Activated T-cell treated with anti-CD3 and anti-CD28 coated beads, Interleukin-2, amount 50 U/mL, for 72 hours (primary cell): ENCODE data around the gene CDK11B. TPM values are rescaled to one million over a fixed set of nuclear protein-coding genes. Genes with fewer than 3 reads are reported as not detected.
"Not testable (repeated sequence)": the region's sequence is repeated elsewhere in the genome, so short reads cannot be mapped to it uniquely, and the experiment has no call there.

Experiments used
- ATAC-seq, 2 donors: fragments of 150-1000 bp; cut with Tn5 transposase; replicated peaks in 1 of 2; 2 replicates each; pipeline ENCODE4 v1.10.0; 2021; ENCODE audit warnings: moderate library complexity in 2 of 2, mild to moderate bottlenecking in 1 of 2
- DNase-seq, 2 donors: peaks; one replicate each; pipeline ENCODE4 v3.0.0; 2021 to 2022; ENCODE audit warnings: mixed read lengths in 1 of 2
- H3K27ac Mint-ChIP-seq: one replicate; pipeline ENCODE4 v1.8.0; 2022; ENCODE audit warnings: mild to moderate bottlenecking, moderate library complexity, mixed read lengths
- H3K27me3 Mint-ChIP-seq: one replicate; pipeline ENCODE4 v1.8.0; 2022; ENCODE audit warnings: low read depth, mixed read lengths
- H3K36me3 Mint-ChIP-seq, 2 donors: one replicate each; pipeline ENCODE4 v1.8.0; 2022; ENCODE audit warnings: mixed read lengths in 2 of 2, mild to moderate bottlenecking in 1 of 2; ENCODE audit not compliant: insufficient read depth in 2 of 2
- H3K4me1 Mint-ChIP-seq: one replicate; pipeline ENCODE4 v1.8.0; 2022; ENCODE audit warnings: low read depth, mixed read lengths
- H3K4me3 Mint-ChIP-seq, 2 donors: one replicate each; pipeline ENCODE4 v1.8.0; 2022; ENCODE audit warnings: mild to moderate bottlenecking in 2 of 2, mixed read lengths in 2 of 2, moderate library complexity in 2 of 2
- H3K9me3 Mint-ChIP-seq, 2 donors: one replicate each; pipeline ENCODE4 v1.8.0; 2022; ENCODE audit warnings: mixed read lengths in 2 of 2
- total RNA-seq, 2 donors: library from RNA; stranded (reverse); gene quantifications; one replicate each; pipeline ENCODE4 v1.2.3, GENCODE V29; 2022

CDK11B gene
- total RNA-seq, 2 donors from 2014 or later: 41.5 to 42.3 TPM

DNA sequence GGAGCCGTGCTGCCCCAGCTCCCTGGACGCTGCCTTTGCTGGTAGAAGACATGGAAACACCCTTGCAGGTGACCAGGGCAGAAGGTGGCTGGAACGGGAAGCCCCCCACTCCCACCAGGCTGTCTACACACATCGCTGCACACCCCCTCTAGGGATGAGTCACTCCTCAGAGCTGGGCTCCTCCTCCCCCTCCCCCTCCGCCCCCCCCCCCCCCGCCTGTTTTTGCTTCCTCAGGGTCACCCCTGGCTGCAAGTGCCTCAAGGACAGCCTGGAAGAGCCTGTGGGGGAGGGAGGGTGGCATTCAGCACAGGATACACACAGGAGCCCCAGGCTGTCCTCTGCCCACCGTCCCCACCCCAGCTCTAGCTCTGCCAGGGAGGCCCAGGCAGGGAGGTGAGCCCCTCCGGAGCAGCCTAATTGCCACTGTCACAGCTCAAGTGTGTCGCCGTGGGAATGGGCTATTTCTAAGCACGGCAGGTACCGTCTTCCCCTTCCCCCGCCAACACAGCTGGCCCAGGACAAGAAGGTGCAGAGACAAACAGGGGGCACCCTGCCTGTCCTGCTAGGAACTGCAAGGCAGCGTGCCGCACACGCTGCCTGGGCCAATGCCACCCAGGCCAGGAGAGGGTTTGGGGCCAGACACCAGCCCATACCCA, 61.4 kb downstream of the CDK11B start:
- peak; percentile 24 to 27 for ATAC-seq
- no peak for DNase-seq
- H3K9me3 Mint-ChIP-seq: no peaks in the 10 kb centered on the region
- no peaks in the 10 kb centered on the region for H3K27me3 Mint-ChIP-seq
- no peak overlapping the region for H3K27ac Mint-ChIP-seq
- H3K36me3 Mint-ChIP-seq: no peaks in the 10 kb centered on the region
- no peak overlapping the region for H3K4me3 Mint-ChIP-seq
- peaks cover 3% of the 10 kb centered on the region for H3K4me1 Mint-ChIP-seq

- no peak overlapping the region for H3K27ac Mint-ChIP-seq
- H3K36me3 Mint-ChIP-seq: no peaks in the 10 kb centered on the region
- H3K4me3 Mint-ChIP-seq: no peak overlapping the region
- DNase-seq (no peak), ATAC-seq (no peak)
- H3K4me1 Mint-ChIP-seq: peaks cover 3% of the 10 kb centered on the region
- no peaks in the 10 kb centered on the region for H3K27me3 Mint-ChIP-seq
- no peaks in the 10 kb centered on the region for H3K9me3 Mint-ChIP-seq
Measured at GRCh38 chr1:1596493-1597274, 62.1 kb downstream of the CDK11B start.

DNA sequence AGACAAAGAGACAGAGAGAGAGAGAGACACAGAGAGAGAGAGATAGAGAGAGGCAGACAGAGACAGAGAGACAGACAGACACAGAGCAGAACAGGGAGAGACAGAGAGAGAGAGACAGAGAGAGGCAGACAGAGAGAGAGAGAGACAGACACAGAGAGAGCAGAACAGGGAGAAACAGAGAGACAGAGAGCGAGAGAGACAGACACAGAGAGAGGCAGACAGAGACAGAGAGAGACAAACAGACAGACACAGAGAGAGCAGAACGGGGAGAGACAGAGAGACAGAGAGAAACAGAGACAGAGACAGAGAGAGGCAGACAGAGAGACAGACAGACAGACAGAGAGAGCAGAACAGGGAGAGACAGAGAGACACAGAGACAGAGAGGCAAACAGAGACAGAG, 63.5 kb downstream of the CDK11B start:
- H3K36me3 Mint-ChIP-seq, H3K4me3 Mint-ChIP-seq, H3K4me1 Mint-ChIP-seq, H3K27ac Mint-ChIP-seq, H3K9me3 Mint-ChIP-seq, DNase-seq, H3K27me3 Mint-ChIP-seq, ATAC-seq: not testable (repeated sequence)

DNA sequence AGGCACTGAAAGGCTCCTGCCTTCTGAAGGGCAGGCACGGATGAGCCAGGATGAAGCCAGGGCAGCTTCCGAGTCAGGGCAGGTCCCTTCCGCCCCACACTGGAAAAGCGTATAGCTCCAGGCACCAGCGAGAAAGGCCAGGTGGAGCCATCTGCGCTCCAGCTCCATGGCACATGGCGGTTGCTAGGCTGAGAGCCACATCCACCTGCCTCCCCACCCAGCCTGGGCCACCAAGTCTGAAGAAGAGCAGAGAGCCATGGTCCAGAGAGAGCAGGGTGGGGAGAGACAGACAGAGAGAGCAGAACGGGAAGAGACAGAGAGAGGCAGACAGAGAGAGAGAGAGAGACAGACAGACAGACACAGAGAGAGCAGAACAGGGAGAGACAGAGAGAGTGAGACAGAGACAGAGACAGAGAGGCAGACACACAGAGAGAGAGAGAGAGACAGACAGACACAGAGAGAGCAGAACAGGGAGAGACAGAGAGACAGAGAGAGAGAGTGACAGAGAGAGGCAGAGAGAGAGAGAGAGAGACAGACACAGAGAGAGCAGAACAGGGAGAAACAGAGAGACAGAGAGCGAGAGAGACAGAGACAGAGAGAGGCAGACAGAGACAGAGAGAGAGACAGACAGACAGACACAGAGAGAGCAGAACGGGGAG, 64.1 kb downstream of the CDK11B start:
- H3K36me3 Mint-ChIP-seq: no peaks in the 10 kb centered on the region
- H3K27me3 Mint-ChIP-seq: no peaks in the 10 kb centered on the region
- ATAC-seq: no peak
- H3K9me3 Mint-ChIP-seq: no peaks in the 10 kb centered on the region
- no peak overlapping the region for H3K4me3 Mint-ChIP-seq
- no peaks in the 10 kb centered on the region for H3K4me1 Mint-ChIP-seq
- DNase-seq: no peak
- H3K27ac Mint-ChIP-seq: no peak overlapping the region

GRCh38 chr1:1593834-1594601, 64.8 kb downstream of the CDK11B start:
- Mint-ChIP-seq H3K4me1 (no peaks in the 10 kb centered on the region), H3K4me3 (no peak overlapping the region), H3K27me3 (no peaks in the 10 kb centered on the region), H3K27ac (no peak overlapping the region), H3K9me3 (no peaks in the 10 kb centered on the region), H3K36me3 (no peaks in the 10 kb centered on the region)
- no peak for DNase-seq
- ATAC-seq: no peak

- Mint-ChIP-seq H3K36me3 (no peaks in the 10 kb centered on the region), H3K27me3 (no peaks in the 10 kb centered on the region), H3K27ac (no peak overlapping the region), H3K9me3 (no peaks in the 10 kb centered on the region), H3K4me1 (no peaks in the 10 kb centered on the region), H3K4me3 (no peak overlapping the region)
- ATAC-seq (peak in 1 of 2 donors; percentile 28), DNase-seq (no peak)
Measured at GRCh38 chr1:1591452-1591851, 67.4 kb downstream of the CDK11B start.

Other genes starting within 250 kb of the CDK11B start
- gene ANKRD65, start 237.7 kb downstream of the CDK11B start, total RNA-seq: under 1 TPM in 1 of 2 donors, not detected in 1; 0.17 TPM
- 1 to 10 TPM in 1 of 2 donors, under 1 TPM in 1; 0.94 to 1.4 TPM for gene VWA1, start 223.3 kb downstream of the CDK11B start, total RNA-seq
- 1 to 10 TPM; 2.8 to 3.7 TPM for gene ATAD3C, start 209.3 kb downstream of the CDK11B start, total RNA-seq
- 10 to 100 TPM; 20.6 to 25.3 TPM for gene ATAD3B, start 187.2 kb downstream of the CDK11B start, total RNA-seq
- 10 to 100 TPM; 24.9 to 34.2 TPM for gene ATAD3A, start 146.8 kb downstream of the CDK11B start, total RNA-seq
- 1 to 10 TPM; 1.0 to 1.3 TPM for gene TMEM240, start 118.4 kb downstream of the CDK11B start, total RNA-seq
- gene SSU72, start 84.1 kb downstream of the CDK11B start, total RNA-seq: 100 to 1,000 TPM; 138 to 167 TPM
- 1 to 10 TPM in 1 of 2 donors, under 1 TPM in 1; 1.00 to 1.5 TPM for gene FNDC10, start 58.9 kb downstream of the CDK11B start, total RNA-seq
- 10 to 100 TPM; 68.6 to 78.6 TPM for gene MIB2, start 43.5 kb downstream of the CDK11B start, total RNA-seq
- 1 to 10 TPM; 1.5 TPM for gene MMP23B, start 26.8 kb downstream of the CDK11B start, total RNA-seq
- 10 to 100 TPM; 42.0 to 43.1 TPM for gene SLC35E2B, start 33.8 kb upstream of the CDK11B start, total RNA-seq
- 10 to 100 TPM; 40.3 to 72.5 TPM for gene CDK11A, start 65.4 kb upstream of the CDK11B start, total RNA-seq
- gene NADK, start 119.5 kb upstream of the CDK11B start, total RNA-seq: 10 to 100 TPM; 54.0 to 54.5 TPM
- 100 to 1,000 TPM; 350 to 418 TPM for gene GNB1, start 232.1 kb upstream of the CDK11B start, total RNA-seq